H1 (cell line): ENCODE data around the gene AIG1.

Source experiments
- CHD1 ChIP-seq: IDR thresholded peaks from 2 replicates; pipeline ENCODE4 v1.6.1; 2012; ENCODE audit warnings: low read depth, low read length, improper control_type of control experiment
- CREB1 ChIP-seq: IDR thresholded peaks from 2 replicates; pipeline ENCODE4 v1.6.1; 2012; ENCODE audit warnings: inconsistent platforms
- EZH2 ChIP-seq: fragments of 200-600 bp; sonication (generic); IDR thresholded peaks from 2 replicates; pipeline ENCODE4 v1.7.1; 2012; ENCODE audit warnings: low read depth, mild to moderate bottlenecking, moderate library complexity, low read length, inconsistent platforms; ENCODE audit not compliant: severe bottlenecking
- GABPA ChIP-seq: IDR thresholded peaks from 2 replicates; pipeline ENCODE4 v1.6.1; 2011; ENCODE audit warnings: mild to moderate bottlenecking, low read length, moderate library complexity, borderline replicate concordance; ENCODE audit not compliant: insufficient read depth
- HDAC2 ChIP-seq, 2 experiments: fragments of 300-600 bp in 1 of 2; sonication (generic) in 1 of 2; IDR thresholded peaks; 2 replicates each; pipeline ENCODE4 v1.6.1; 2011 to 2012; ENCODE audit warnings: low read depth in 2 of 2, low read length in 2 of 2, mild to moderate bottlenecking in 2 of 2, moderate library complexity in 2 of 2, borderline replicate concordance in 1 of 2, inconsistent platforms in 1 of 2
- JUND ChIP-seq: IDR thresholded peaks from 2 replicates; pipeline ENCODE4 v1.6.1; 2011; ENCODE audit warnings: mild to moderate bottlenecking, improper control_type of control experiment, low read length
- PHF8 ChIP-seq: fragments of 200-600 bp; sonication (generic); conservative IDR thresholded peaks from 2 replicates; pipeline ENCODE4 v1.7.1; 2012; ENCODE audit warnings: low read depth, mild to moderate bottlenecking, inconsistent platforms, low read length, moderate library complexity
- POLR2A ChIP-seq, 2 experiments: IDR thresholded peaks; 1 replicate in 1 of 2; 2 replicates in 1 of 2; pipeline ENCODE4 v1.6.1; 2011; ENCODE audit warnings: low read depth in 2 of 2, low read length in 2 of 2, mild to moderate bottlenecking in 2 of 2; ENCODE audit errors: control extremely low read depth in 1 of 2
- POLR2AphosphoS5 ChIP-seq: IDR thresholded peaks from 2 replicates; pipeline ENCODE4 v1.6.1; 2011; ENCODE audit warnings: low read depth, low read length
- POU5F1 ChIP-seq: IDR thresholded peaks from 2 replicates; pipeline ENCODE4 v1.6.1; 2011; ENCODE audit warnings: low read depth, mild to moderate bottlenecking, low read length, moderate library complexity
- RFX5 ChIP-seq: IDR thresholded peaks from 2 replicates; pipeline ENCODE4 v1.6.1; 2011; ENCODE audit warnings: low read depth, low read length, improper control_type of control experiment, borderline replicate concordance
- SRF ChIP-seq: IDR thresholded peaks from 2 replicates; pipeline ENCODE4 v1.6.1; 2011; ENCODE audit warnings: mild to moderate bottlenecking, low read depth, low read length, moderate library complexity
- TF ChIP-seq, protein P1 (sequence below), 3 experiments: IDR thresholded peaks; 1 replicate in 2 of 3; 2 replicates in 1 of 3; pipeline versions ENCODE4 v1.5.1 to v1.6.1; 2011; ENCODE audit warnings: low read length in 3 of 3, mild to moderate bottlenecking in 3 of 3, inconsistent platforms in 2 of 3, low read depth in 1 of 3, moderate library complexity in 1 of 3; ENCODE audit not compliant: insufficient read depth in 1 of 3; ENCODE audit errors: control extremely low read depth in 1 of 3

DNA sequence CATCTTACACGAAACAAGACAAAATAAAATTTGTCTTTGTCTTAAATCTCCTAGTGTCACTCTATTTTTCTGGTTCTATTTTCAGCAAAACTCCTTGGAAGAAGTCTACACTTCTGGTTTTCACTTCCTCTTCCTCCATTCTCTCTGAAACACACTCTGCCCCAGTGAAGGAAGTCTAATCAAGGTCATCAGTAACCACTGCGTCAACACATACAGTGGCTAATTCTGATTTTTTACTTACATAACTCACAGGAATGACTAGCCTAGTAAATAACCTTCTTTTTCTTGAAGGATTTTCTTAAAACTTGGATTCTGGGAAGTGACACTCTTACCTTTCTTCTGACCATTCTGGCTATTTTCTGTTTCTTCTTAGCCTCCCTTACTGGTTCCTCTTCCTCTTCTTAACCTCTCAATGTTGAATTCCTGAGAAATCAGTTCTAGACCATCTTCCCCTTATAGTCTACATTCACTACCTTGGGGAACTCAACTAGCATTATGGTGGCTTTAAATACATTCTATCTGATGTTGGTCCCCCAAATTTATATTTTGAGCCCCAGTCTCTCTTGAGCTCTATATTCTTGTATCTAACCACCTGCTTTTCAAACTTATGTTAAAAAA, 37.5 kb downstream of the AIG1 start:
- TF ChIP-seq POLR2A (IDR thresholded peaks at IDR 0.05; ENCODE audit: control extremely low read depth in 1 of 2, low read depth in 2 of 2, low read length in 2 of 2) (no peak), PHF8 (no peak), HDAC2 (IDR thresholded peaks at IDR 0.05; ENCODE audit: borderline replicate concordance in 1 of 2, low read depth in 2 of 2, low read length in 2 of 2) (no peak), SRF (no peak), POU5F1 (no peak), CHD1 (no peak), POLR2AphosphoS5 (no peak), GABPA (no peak), JUND (no peak), EZH2 (no peak), CREB1 (no peak), RFX5 (no peak)
- TF ChIP-seq, protein P1, sequence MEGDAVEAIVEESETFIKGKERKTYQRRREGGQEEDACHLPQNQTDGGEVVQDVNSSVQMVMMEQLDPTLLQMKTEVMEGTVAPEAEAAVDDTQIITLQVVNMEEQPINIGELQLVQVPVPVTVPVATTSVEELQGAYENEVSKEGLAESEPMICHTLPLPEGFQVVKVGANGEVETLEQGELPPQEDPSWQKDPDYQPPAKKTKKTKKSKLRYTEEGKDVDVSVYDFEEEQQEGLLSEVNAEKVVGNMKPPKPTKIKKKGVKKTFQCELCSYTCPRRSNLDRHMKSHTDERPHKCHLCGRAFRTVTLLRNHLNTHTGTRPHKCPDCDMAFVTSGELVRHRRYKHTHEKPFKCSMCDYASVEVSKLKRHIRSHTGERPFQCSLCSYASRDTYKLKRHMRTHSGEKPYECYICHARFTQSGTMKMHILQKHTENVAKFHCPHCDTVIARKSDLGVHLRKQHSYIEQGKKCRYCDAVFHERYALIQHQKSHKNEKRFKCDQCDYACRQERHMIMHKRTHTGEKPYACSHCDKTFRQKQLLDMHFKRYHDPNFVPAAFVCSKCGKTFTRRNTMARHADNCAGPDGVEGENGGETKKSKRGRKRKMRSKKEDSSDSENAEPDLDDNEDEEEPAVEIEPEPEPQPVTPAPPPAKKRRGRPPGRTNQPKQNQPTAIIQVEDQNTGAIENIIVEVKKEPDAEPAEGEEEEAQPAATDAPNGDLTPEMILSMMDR (IDR thresholded peaks at IDR 0.05; ENCODE audit: control extremely low read depth in 1 of 3, insufficient read depth in 1 of 3, low read depth in 1 of 3, low read length in 3 of 3): no peak
